WTC11 (cell line): ENCODE measurements around the gene TUBA3C.

Experiments
- CTCF ChIP-seq: fragments of 200-600 bp; IDR thresholded peaks from 2 replicates; pipeline ENCODE4 v1.8.0; 2022; ENCODE audit warnings: antibody characterized with exemption
- E2F1 ChIP-seq: sonication (generic); formaldehyde crosslinking; IDR thresholded peaks from 2 replicates; pipeline ENCODE4 v1.8.0; 2022; ENCODE audit warnings: mild to moderate bottlenecking, missing genetic modification reagents
- FOXJ3 ChIP-seq: sonication (generic); formaldehyde crosslinking; IDR thresholded peaks from 2 replicates; pipeline ENCODE4 v1.9.0; 2021; ENCODE audit warnings: missing genetic modification reagents, mild to moderate bottlenecking, borderline replicate concordance
- JUN ChIP-seq: sonication (generic); formaldehyde crosslinking; IDR thresholded peaks from 2 replicates; pipeline ENCODE4 v1.8.0; 2023; ENCODE audit warnings: mild to moderate bottlenecking, missing genetic modification reagents
- MLX ChIP-seq: sonication (generic); formaldehyde crosslinking; IDR thresholded peaks from 2 replicates; pipeline ENCODE4 v1.8.1; 2023; ENCODE audit warnings: mild to moderate bottlenecking, missing genetic modification reagents, moderate library complexity
- NFYB ChIP-seq: sonication (generic); formaldehyde crosslinking; conservative IDR thresholded peaks from 2 replicates; pipeline ENCODE4 v1.8.0; 2022; ENCODE audit warnings: low read depth, missing genetic modification reagents
- TEAD4 ChIP-seq: sonication (generic); formaldehyde crosslinking; IDR thresholded peaks from 2 replicates; pipeline ENCODE4 v1.8.0; 2022; ENCODE audit warnings: mild to moderate bottlenecking, missing genetic modification reagents
- USF2 ChIP-seq: sonication (generic); formaldehyde crosslinking; IDR thresholded peaks from 2 replicates; pipeline ENCODE4 v1.8.1; 2023; ENCODE audit warnings: mild to moderate bottlenecking, missing genetic modification reagents, moderate library complexity
- ZBTB21 ChIP-seq: sonication (generic); formaldehyde crosslinking; IDR thresholded peaks from 2 replicates; pipeline ENCODE4 v1.8.1; 2023; ENCODE audit warnings: mild to moderate bottlenecking, missing genetic modification reagents, borderline replicate concordance
- TF ChIP-seq, protein P1 (sequence below): sonication (generic); formaldehyde crosslinking; IDR thresholded peaks from 2 replicates; pipeline ENCODE4 v1.8.1; 2022; ENCODE audit warnings: low read depth, mild to moderate bottlenecking, moderate library complexity, missing genetic modification reagents, borderline replicate concordance
- TF ChIP-seq, protein P2 (sequence below): sonication (generic); formaldehyde crosslinking; IDR thresholded peaks from 2 replicates; pipeline ENCODE4 v1.8.1; 2022; ENCODE audit warnings: mild to moderate bottlenecking, moderate library complexity, missing genetic modification reagents
- TF ChIP-seq, protein P3 (sequence below): sonication (generic); formaldehyde crosslinking; IDR thresholded peaks from 2 replicates; pipeline ENCODE4 v1.8.0; 2022; ENCODE audit warnings: mild to moderate bottlenecking, missing genetic modification reagents

GRCh38 chr13:19172647-19173030 lies 9.0 kb downstream of the TUBA3C start:
- TF ChIP-seq, protein P1, sequence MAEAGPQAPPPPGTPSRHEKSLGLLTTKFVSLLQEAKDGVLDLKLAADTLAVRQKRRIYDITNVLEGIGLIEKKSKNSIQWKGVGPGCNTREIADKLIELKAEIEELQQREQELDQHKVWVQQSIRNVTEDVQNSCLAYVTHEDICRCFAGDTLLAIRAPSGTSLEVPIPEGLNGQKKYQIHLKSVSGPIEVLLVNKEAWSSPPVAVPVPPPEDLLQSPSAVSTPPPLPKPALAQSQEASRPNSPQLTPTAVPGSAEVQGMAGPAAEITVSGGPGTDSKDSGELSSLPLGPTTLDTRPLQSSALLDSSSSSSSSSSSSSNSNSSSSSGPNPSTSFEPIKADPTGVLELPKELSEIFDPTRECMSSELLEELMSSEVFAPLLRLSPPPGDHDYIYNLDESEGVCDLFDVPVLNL (CRISPR knock-in tag), result no peak
- TF ChIP-seq NFYB (CRISPR knock-in tag), result no peak
- no peak for TF ChIP-seq CTCF
- no peak for TF ChIP-seq USF2 (CRISPR knock-in tag)
- TF ChIP-seq E2F1 (CRISPR knock-in tag), result no peak
- TF ChIP-seq ZBTB21 (CRISPR knock-in tag), result no peak
- no peak for TF ChIP-seq MLX (CRISPR knock-in tag)
- TF ChIP-seq, protein P2, sequence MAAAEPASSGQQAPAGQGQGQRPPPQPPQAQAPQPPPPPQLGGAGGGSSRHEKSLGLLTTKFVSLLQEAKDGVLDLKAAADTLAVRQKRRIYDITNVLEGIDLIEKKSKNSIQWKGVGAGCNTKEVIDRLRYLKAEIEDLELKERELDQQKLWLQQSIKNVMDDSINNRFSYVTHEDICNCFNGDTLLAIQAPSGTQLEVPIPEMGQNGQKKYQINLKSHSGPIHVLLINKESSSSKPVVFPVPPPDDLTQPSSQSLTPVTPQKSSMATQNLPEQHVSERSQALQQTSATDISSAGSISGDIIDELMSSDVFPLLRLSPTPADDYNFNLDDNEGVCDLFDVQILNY (CRISPR knock-in tag), result no peak
- no peak for TF ChIP-seq FOXJ3
- TF ChIP-seq TEAD4 (CRISPR knock-in tag), result no peak
- TF ChIP-seq, protein P3, sequence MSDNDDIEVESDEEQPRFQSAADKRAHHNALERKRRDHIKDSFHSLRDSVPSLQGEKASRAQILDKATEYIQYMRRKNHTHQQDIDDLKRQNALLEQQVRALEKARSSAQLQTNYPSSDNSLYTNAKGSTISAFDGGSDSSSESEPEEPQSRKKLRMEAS (CRISPR knock-in tag), result no peak
- TF ChIP-seq JUN (CRISPR knock-in tag), result no peak
